ENCODE measurements around the gene NCOA5. TPM values are rescaled to one million over a fixed set of nuclear protein-coding genes. Genes with fewer than 3 reads are reported as not detected.

NCOA5 gene
- total RNA-seq, 1 donor from 2014 or later, result 16.5 TPM

DNA sequence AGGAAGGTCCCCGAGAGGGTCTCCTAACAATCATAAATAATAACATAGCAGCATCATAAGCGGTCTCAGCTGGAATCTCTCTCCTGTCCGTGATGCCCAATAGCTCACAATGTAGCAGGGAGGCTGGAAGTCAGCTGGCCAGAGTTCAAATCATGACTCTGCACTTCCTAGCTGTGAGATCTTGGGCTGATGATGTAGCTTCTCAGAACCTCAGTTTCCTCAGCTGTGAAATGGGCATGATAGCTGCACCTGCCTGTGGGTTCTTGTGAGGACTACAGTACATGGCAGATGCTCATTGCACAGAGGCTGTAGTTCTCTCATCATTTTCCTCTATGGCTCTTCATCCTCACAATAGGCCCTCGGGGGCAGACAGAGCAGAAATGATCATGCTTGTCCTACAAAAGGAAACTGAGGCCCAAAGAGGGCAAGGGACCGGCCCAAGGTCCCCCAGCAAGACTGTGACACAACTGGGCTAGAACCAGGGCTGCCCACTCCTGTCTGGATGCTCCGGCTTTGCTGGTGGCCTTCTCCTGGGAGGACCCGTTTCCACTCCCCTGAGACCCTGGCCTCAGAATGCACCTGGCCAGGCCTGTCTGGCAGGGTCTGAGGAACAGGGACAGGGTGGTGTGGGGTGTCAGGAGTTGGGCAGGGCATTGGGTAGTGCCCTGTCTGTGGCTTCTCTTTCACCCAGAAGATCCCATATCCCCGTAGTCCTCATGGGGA lies 43.0 kb downstream of the NCOA5 start:
- Histone ChIP-seq H3K27me3 (ENCODE audit: low read depth) (peaks cover 99% of the 10 kb centered on the region), H3K36me3 (no peaks in the 10 kb centered on the region)

DNA sequence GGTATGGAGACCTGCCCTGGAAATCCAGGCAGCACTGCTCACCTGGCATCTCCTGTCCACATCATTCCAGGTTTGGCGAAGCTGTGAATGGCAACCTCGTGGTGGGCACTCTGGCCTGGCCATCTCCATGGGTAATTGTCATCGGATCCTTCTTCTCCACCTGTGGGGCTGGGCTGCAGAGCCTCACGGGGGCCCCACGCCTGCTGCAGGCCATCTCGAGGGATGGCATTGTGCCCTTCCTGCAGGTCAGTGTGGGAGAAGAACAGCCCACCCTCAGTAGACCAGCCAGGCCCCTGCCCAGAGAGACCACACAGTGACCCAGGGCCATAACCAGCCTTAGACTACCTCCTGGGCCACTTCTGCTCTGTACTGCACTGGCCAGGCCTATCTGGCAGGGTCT lies 44.9 kb downstream of the NCOA5 start:
- H3K36me3 ChIP-seq, result no peaks in the 10 kb centered on the region
- no peak overlapping the region for H3K4me3 ChIP-seq
- DNase-seq, result no peak
- peaks cover 99% of the 10 kb centered on the region for H3K27me3 ChIP-seq (ENCODE audit: low read depth)
- H3K27ac ChIP-seq (replicated peaks), result no peak overlapping the region
- TF ChIP-seq, protein P1, sequence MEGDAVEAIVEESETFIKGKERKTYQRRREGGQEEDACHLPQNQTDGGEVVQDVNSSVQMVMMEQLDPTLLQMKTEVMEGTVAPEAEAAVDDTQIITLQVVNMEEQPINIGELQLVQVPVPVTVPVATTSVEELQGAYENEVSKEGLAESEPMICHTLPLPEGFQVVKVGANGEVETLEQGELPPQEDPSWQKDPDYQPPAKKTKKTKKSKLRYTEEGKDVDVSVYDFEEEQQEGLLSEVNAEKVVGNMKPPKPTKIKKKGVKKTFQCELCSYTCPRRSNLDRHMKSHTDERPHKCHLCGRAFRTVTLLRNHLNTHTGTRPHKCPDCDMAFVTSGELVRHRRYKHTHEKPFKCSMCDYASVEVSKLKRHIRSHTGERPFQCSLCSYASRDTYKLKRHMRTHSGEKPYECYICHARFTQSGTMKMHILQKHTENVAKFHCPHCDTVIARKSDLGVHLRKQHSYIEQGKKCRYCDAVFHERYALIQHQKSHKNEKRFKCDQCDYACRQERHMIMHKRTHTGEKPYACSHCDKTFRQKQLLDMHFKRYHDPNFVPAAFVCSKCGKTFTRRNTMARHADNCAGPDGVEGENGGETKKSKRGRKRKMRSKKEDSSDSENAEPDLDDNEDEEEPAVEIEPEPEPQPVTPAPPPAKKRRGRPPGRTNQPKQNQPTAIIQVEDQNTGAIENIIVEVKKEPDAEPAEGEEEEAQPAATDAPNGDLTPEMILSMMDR (IDR thresholded peaks at IDR 0.05; ENCODE audit: borderline replicate concordance), result no peak
- intact Hi-C loops (cut with micrococcal nuclease), result no loop called here
- H3K4me1 ChIP-seq, result no peaks in the 10 kb centered on the region
- no peaks in the 10 kb centered on the region for H3K9me3 ChIP-seq (replicated peaks)

More for the DNA sequence above, 43.0 kb downstream of the NCOA5 start:
- Histone ChIP-seq H3K27ac (replicated peaks) (no peak overlapping the region), H3K9me3 (replicated peaks) (no peaks in the 10 kb centered on the region), H3K4me1 (no peaks in the 10 kb centered on the region), H3K4me3 (no peak overlapping the region)
- intact Hi-C loops (cut with micrococcal nuclease), result no loop called here
- DNase-seq, result no peak
- TF ChIP-seq, protein P1 (IDR thresholded peaks at IDR 0.05; ENCODE audit: borderline replicate concordance), result no peak

DNA sequence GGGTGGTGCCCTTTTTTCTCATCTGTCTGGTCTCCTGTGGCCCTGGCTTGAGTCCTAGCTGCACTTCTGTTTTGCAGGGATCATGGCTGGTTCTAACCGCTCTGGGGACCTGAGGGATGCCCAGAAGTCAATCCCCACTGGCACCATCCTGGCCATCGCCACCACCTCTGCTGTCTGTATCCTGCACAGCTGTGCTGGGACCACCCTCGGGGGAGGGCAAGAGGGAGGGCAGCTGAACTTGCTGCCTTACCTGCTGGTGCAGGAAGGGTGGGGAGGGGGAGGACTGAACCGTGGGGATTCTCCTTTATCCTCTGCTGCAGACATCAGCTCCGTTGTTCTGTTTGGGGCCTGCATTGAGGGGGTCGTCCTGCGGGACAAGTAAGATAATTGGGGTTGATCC lies 46.2 kb downstream of the NCOA5 start:
- peaks cover 92% of the 10 kb centered on the region for H3K27me3 ChIP-seq (ENCODE audit: low read depth)

DNA sequence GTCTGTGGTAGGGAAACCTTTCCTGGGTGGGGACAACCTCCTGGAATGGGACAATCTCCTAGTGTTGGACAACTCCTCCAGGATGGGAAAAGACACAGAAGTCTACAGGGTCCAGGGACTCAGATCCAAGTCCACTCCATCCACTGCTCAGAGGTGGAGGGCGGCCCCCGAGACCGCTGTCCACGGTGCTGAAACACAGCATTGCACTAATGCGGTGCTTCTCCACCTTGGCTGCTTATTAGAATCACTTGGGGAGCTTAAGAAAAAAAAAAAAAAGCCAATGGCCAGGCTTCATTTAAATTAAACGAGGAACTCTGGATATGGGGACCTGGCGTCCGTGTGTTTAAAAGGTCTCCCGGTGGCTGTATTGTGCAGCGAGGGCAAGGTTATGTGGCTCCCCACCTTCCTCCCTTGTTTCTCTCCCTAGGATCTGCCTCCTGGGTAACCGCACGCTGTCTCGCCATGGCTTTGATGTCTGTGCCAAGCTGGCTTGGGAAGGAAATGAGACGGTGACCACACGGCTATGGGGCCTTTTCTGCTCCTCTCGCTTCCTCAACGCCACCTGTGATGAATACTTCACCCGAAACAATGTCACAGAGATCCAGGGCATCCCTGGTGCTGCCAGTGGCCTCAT lies 48.7 kb downstream of the NCOA5 start:
- peaks cover 84% of the 10 kb centered on the region for H3K27me3 ChIP-seq (ENCODE audit: low read depth)
- H3K9me3 ChIP-seq (replicated peaks), result no peaks in the 10 kb centered on the region
- no peak overlapping the region for H3K4me3 ChIP-seq
- H3K27ac ChIP-seq (replicated peaks), result no peak overlapping the region
- H3K4me1 ChIP-seq, result no peaks in the 10 kb centered on the region
- TF ChIP-seq, protein P1 (IDR thresholded peaks at IDR 0.05; ENCODE audit: borderline replicate concordance), result no peak
- intact Hi-C loops (cut with micrococcal nuclease), result no loop called here
- H3K36me3 ChIP-seq, result no peaks in the 10 kb centered on the region
- DNase-seq, result no peak

More for the DNA sequence above, 46.2 kb downstream of the NCOA5 start:
- intact Hi-C loops (cut with micrococcal nuclease), result no loop called here
- H3K36me3 ChIP-seq, result no peaks in the 10 kb centered on the region
- H3K27ac ChIP-seq (replicated peaks), result no peak overlapping the region
- H3K9me3 ChIP-seq (replicated peaks), result no peaks in the 10 kb centered on the region
- TF ChIP-seq, protein P1 (IDR thresholded peaks at IDR 0.05; ENCODE audit: borderline replicate concordance), result no peak
- no peak overlapping the region for H3K4me3 ChIP-seq
- H3K4me1 ChIP-seq, result no peaks in the 10 kb centered on the region
- no peak for DNase-seq

- Histone ChIP-seq H3K4me3 (no peak overlapping the region), H3K27me3 (ENCODE audit: low read depth) (peaks cover 84% of the 10 kb centered on the region), H3K4me1 (peaks cover 3% of the 10 kb centered on the region), H3K9me3 (replicated peaks) (no peaks in the 10 kb centered on the region), H3K36me3 (no peaks in the 10 kb centered on the region), H3K27ac (replicated peaks) (no peak overlapping the region)
- TF ChIP-seq, protein P1 (IDR thresholded peaks at IDR 0.05; ENCODE audit: borderline replicate concordance), result no peak
- DNase-seq, result no peak
- intact Hi-C loops (cut with micrococcal nuclease), result no loop called here
Measured at GRCh38 chr20:46037036-46037435, 52.7 kb downstream of the NCOA5 start.
